ENCODE data around the gene BTAF1.
"Not testable (repeated sequence)": the region's sequence is repeated elsewhere in the genome, so short reads cannot be mapped to it uniquely, and the experiment has no call there.

The BTAF1 gene

DNA sequence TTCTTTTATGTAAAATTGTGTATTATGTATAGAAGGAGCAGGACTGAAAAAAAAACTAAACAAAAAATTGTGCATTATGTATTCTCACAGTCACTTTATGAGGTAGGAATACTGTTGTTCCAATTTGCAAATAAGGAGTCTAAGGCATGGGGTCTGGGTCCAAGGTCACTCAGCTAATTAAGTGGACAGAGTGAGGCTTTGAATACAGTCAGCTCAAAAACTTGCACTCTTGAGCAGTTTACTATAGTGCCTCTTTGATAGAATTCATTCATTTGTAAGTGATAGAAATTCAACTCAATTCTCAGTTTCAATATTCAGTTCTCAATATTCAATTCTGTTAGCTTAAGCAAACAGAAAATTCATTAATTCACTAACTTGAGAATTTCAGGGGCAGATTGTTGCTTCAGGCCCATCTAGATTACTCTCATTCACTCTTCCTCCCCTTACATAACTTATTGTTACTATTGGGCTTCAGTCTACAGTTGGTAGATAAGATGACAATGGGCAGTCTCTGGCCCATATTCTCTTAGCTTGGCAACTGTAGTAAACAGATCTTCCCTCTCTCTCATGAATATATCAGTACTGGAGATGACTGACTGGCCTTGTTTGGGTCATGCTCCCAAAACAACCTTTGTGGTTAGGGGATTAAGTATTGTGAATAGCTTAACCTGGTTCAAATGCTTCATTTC is 86.6 kb downstream of the BTAF1 start:
- no peak for DNase-seq (ENCODE audit: low read depth in 2 of 2)
- no peak for TF ChIP-seq CTCF (IDR thresholded peaks at IDR 0.05; ENCODE audit: low read depth, low read length)
- H3K4me3 ChIP-seq (replicated peaks in 1 of 2; ENCODE audit: low read depth in 2 of 2, low read length in 2 of 2) = no peak overlapping the region

DNA sequence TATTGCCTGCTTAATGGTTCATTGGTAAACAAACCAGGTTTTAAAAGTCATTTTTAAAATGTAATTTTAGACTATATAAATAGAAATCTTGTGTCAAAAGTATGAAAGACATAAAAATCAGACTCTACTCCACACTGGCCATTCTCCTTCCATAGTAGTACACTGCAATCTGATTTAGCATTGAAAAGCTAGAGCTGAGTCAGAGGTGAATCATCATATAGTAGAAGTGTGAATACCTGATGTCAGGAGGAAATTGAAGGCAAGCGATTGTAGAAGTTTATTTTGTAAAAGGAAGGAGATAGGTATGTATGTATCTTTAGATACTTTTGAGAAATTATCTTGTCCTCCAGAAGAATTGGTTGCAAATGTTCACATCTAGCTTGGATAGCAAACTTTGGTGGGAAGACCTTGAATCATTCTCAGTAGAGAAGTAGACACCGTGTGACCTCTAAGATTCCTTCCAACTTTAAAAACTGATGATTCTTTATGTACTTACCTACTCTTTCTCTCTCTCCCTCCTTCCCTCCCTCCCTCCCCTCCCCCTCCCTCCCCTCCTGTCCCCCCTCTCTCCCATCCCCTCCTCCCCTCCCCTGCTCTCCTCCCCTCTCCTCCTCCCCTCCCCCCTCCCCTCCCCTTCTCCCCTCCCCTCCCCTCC is 88.1 kb downstream of the BTAF1 start:
- DNase-seq (ENCODE audit: low read depth in 2 of 2) = peak; percentile 30 to 79
- no peak for TF ChIP-seq CTCF (IDR thresholded peaks at IDR 0.05; ENCODE audit: low read depth, low read length)
- H3K4me3 ChIP-seq (replicated peaks in 1 of 2; ENCODE audit: low read depth in 2 of 2, low read length in 2 of 2) = no peak overlapping the region

GRCh38 chr10:92014620-92015019 is 91.0 kb downstream of the BTAF1 start:
- TF ChIP-seq CTCF (IDR thresholded peaks at IDR 0.05; ENCODE audit: low read depth, low read length) = no peak
- no peak for DNase-seq (ENCODE audit: low read depth in 2 of 2)
- no peak overlapping the region for H3K4me3 ChIP-seq (replicated peaks in 1 of 2; ENCODE audit: low read depth in 2 of 2, low read length in 2 of 2)

DNA sequence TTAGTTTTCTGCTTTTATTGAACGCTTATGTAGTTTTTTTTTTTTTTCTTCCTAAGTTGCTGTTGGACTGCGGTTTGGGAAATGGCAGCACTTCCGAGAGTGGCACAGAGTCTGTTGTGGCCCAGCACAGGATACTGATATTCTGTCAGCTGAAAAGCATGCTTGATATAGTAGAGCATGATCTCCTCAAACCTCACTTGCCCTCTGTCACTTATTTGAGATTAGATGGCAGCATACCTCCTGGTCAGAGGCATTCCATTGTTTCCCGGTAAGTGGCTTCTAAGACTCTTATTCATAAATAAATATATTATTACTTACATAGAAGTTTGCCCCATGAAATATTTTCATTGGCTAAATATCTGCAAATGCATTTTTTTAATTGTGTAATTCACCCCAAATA is 101.1 kb downstream of the BTAF1 start:
- no peak for TF ChIP-seq CTCF (IDR thresholded peaks at IDR 0.05; ENCODE audit: low read depth, low read length)
- H3K4me3 ChIP-seq (replicated peaks in 1 of 2; ENCODE audit: low read depth in 2 of 2, low read length in 2 of 2) = no peak overlapping the region
- DNase-seq (ENCODE audit: low read depth in 2 of 2) = peak; percentile 11 to 20

GRCh38 chr10:92025340-92025739 is 101.8 kb downstream of the BTAF1 start:
- H3K4me3 ChIP-seq (replicated peaks in 1 of 2; ENCODE audit: low read depth in 2 of 2, low read length in 2 of 2); DNase-seq (ENCODE audit: low read depth in 2 of 2): not testable (repeated sequence)

- TF ChIP-seq CTCF (IDR thresholded peaks at IDR 0.05; ENCODE audit: low read depth, low read length) = no peak
- no peak for DNase-seq (ENCODE audit: low read depth in 2 of 2)
- no peak overlapping the region for H3K4me3 ChIP-seq (replicated peaks in 1 of 2; ENCODE audit: low read depth in 2 of 2, low read length in 2 of 2)
Observed at GRCh38 chr10:92027141-92027540, 103.6 kb downstream of the BTAF1 start.

DNA sequence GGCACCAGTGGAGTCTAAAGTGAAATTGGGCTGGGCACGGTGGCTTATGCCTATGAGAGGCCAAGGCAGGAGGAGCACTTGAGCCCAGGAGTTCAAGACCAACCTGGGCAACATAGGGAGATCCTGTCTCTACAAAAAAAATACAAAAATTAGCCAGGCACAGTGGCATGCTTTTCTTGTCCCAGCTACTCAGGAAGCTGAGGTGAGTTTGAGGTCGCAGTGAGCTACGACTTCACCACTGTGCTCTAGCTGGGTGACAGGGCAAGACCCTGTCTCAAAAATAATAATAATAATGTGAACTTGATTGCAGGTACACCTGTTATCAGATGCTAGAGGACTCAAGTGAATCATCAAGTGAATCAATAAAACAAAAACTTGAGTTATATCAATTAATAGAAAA is 108.0 kb downstream of the BTAF1 start:
- no peak for TF ChIP-seq CTCF (IDR thresholded peaks at IDR 0.05; ENCODE audit: low read depth, low read length)
- DNase-seq (ENCODE audit: low read depth in 2 of 2) = no peak
- no peak overlapping the region for H3K4me3 ChIP-seq (replicated peaks in 1 of 2; ENCODE audit: low read depth in 2 of 2, low read length in 2 of 2)

- not testable (repeated sequence) for H3K4me3 ChIP-seq (replicated peaks in 1 of 2; ENCODE audit: low read depth in 2 of 2, low read length in 2 of 2); DNase-seq (ENCODE audit: low read depth in 2 of 2)
Observed at GRCh38 chr10:92033070-92033469, 109.5 kb downstream of the BTAF1 start.
